Endothelial cell of umbilical vein (primary cell): Measurements from ENCODE around the gene CYCS. TPM values are rescaled to one million over a fixed set of nuclear protein-coding genes. Genes with fewer than 3 reads are reported as not detected.

Experiments used
- BruUV-seq: library from RNA; stranded (reverse); fragments of 400-500 nt; replicated peaks from 2 replicates; lab custom pipeline; 2021; lab: Mats Ljungman, UMichigan
- CTCF ChIA-PET: fragments of 300-600, 350-600 bp; sonication (Branson Sonifier 250); formaldehyde crosslinking; loops from one replicate; lab custom pipeline; 2021; ENCODE audit warnings: antibody characterized with exemption, inconsistent platforms; lab: Charles Lee
- POLR2A ChIA-PET: fragments of 300-600, 350-600 bp; sonication (Branson Sonifier 250); formaldehyde crosslinking; loops from one replicate; lab custom pipeline; 2021; ENCODE audit warnings: antibody characterized with exemption, inconsistent platforms; lab: Charles Lee
- DNase-seq: peaks from one replicate; pipeline ENCODE4 v3.0.0-alpha.2; 2011; ENCODE audit warnings: low read depth, low spot score
- FAIRE-seq: peaks from 2 replicates; lab custom pipeline; 2011; peaks lifted over from hg19 to GRCh38; lab: Jason Lieb, UNC
- H2AFZ ChIP-seq: 2 replicates; pipeline ENCODE4 v1.6.0; 2012; ENCODE audit warnings: low read depth, low read length, control low read depth, inconsistent platforms
- H3K27ac ChIP-seq: 2 replicates; pipeline ENCODE4 v1.5.1; 2011; ENCODE audit warnings: low read depth, mild to moderate bottlenecking, control low read depth, low read length, moderate library complexity; ENCODE audit not compliant: insufficient read depth
- H3K27me3 ChIP-seq, 2 experiments: 2 replicates each; pipeline versions ENCODE4 v1.6.0 to v1.6.1; 2011; ENCODE audit warnings: low read length in 2 of 2, mixed read lengths in 1 of 2; ENCODE audit not compliant: control insufficient read depth in 2 of 2, insufficient read depth in 2 of 2
- H3K36me3 ChIP-seq, 2 experiments: 2 replicates in 1 of 2; 3 replicates in 1 of 2; pipeline ENCODE4 v1.5.1; 2011; ENCODE audit warnings: low read length in 2 of 2, mild to moderate bottlenecking in 1 of 2, moderate library complexity in 1 of 2; ENCODE audit not compliant: control insufficient read depth in 2 of 2, insufficient read depth in 2 of 2; ENCODE audit errors: extremely low read depth in 1 of 2
- H3K4me1 ChIP-seq: 3 replicates; pipeline ENCODE4 v1.5.1; 2011; ENCODE audit warnings: mild to moderate bottlenecking, low read length; ENCODE audit not compliant: control insufficient read depth, insufficient read depth; ENCODE audit errors: extremely low read depth
- H3K4me2 ChIP-seq: 2 replicates; pipeline ENCODE4 v1.6.1; 2011; ENCODE audit warnings: low read length, control low read depth, mixed read lengths; ENCODE audit not compliant: insufficient read depth
- H3K4me3 ChIP-seq, 3 experiments: fragments of 200-600 bp in 1 of 3; sonication (generic), shearing (Covaris generic) in 1 of 3; replicated peaks in 1 of 3; 2 replicates each; pipeline ENCODE4 v1.5.1; 2011 to 2016; ENCODE audit warnings: control low read depth in 3 of 3, low read length in 3 of 3, mild to moderate bottlenecking in 2 of 3, inconsistent platforms in 1 of 3, low read depth in 1 of 3, moderate library complexity in 1 of 3; ENCODE audit not compliant: insufficient read depth in 1 of 3
- H3K79me2 ChIP-seq: 2 replicates; pipeline ENCODE4 v1.6.0; 2012; ENCODE audit warnings: low read length, inconsistent platforms; ENCODE audit not compliant: control insufficient read depth, insufficient read depth
- H3K9ac ChIP-seq: replicated peaks from 2 replicates; pipeline ENCODE3; 2011; ENCODE audit warnings: low read length, control low read depth; ENCODE audit not compliant: insufficient read depth; ENCODE audit errors: extremely low read depth
- H3K9me1 ChIP-seq: replicated peaks from 3 replicates; pipeline ENCODE4 v1.6.0; 2011; ENCODE audit warnings: mild to moderate bottlenecking, low read length; ENCODE audit not compliant: control insufficient read depth, insufficient read depth; ENCODE audit errors: extremely low read depth
- H3K9me3 ChIP-seq: replicated peaks from 2 replicates; pipeline ENCODE4 v1.5.1; 2012; ENCODE audit warnings: low read length, inconsistent platforms; ENCODE audit not compliant: control insufficient read depth, insufficient read depth
- H4K20me1 ChIP-seq: replicated peaks from 2 replicates; pipeline ENCODE3; 2011; ENCODE audit warnings: mild to moderate bottlenecking, low read length; ENCODE audit not compliant: control insufficient read depth, insufficient read depth; ENCODE audit errors: extremely low read depth
- EZH2 ChIP-seq: IDR thresholded peaks from 2 replicates; pipeline ENCODE4 v1.6.1; 2012; ENCODE audit warnings: borderline replicate concordance, low read depth, mild to moderate bottlenecking, moderate library complexity, low read length, inconsistent platforms; ENCODE audit not compliant: severe bottlenecking
- FOS ChIP-seq: IDR thresholded peaks from 2 replicates; pipeline ENCODE4 v1.6.1; 2011; ENCODE audit warnings: mild to moderate bottlenecking, low read length, moderate library complexity, borderline replicate concordance; ENCODE audit not compliant: insufficient read depth
- GATA2 ChIP-seq: IDR thresholded peaks from 2 replicates; pipeline ENCODE4 v1.7.0; 2011; ENCODE audit warnings: low read depth, mild to moderate bottlenecking, moderate library complexity, mixed read lengths, low read length; ENCODE audit not compliant: insufficient read length, insufficient read depth
- JUN ChIP-seq: IDR thresholded peaks from 2 replicates; pipeline ENCODE4 v1.6.1; 2011; ENCODE audit warnings: borderline replicate concordance, low read depth; ENCODE audit not compliant: insufficient read length, insufficient read depth
- MYC ChIP-seq: IDR thresholded peaks from one replicate; pipeline ENCODE4 v1.6.1; 2011; ENCODE audit warnings: mild to moderate bottlenecking, low read depth, low read length
- POLR2A ChIP-seq: IDR thresholded peaks from 2 replicates; pipeline ENCODE4 v1.6.1; 2012; ENCODE audit warnings: low read depth, mild to moderate bottlenecking, control low read depth, low read length
- POLR2AphosphoS5 ChIP-seq: IDR thresholded peaks from 2 replicates; pipeline ENCODE4 v1.6.1; 2012; ENCODE audit warnings: low read depth, mild to moderate bottlenecking, control low read depth, low read length, moderate library complexity; ENCODE audit not compliant: insufficient read depth
- dilution Hi-C: fragments of 300-500 bp; cut with MboI; formaldehyde crosslinking; loops from one replicate; pipeline ENCODE4 v1.15.0; 2019; ENCODE audit warnings: low sequenced_read_pairs; ENCODE audit not compliant: extremely low pct_ligation_motif_present
- intact Hi-C: fragments of 100-400 bp; cut with micrococcal nuclease; formaldehyde crosslinking; loops from one replicate; pipeline ENCODE4 v1.10.0; 2022
- polyA plus RNA-seq, 4 experiments: library from polyadenylated mRNA; depleted of rRNA in 3 of 4; stranded (reverse) in 3 of 4; unstranded in 1 of 4; fragments of >200 nt; gene quantifications; 2 replicates each; pipeline versions ENCODE4 v1.2.1 to v1.2.3, GENCODE V29; 2011 to 2012; ENCODE audit warnings: missing spikeins in 1 of 4
- total RNA-seq: library from RNA; stranded (reverse); gene quantifications from 2 replicates; pipeline ENCODE4 v1.2.3, GENCODE V29; 2021
- TF ChIP-seq, protein P1 (sequence below): IDR thresholded peaks from 2 replicates; pipeline ENCODE4 v1.6.1; 2011; ENCODE audit not compliant: insufficient read depth, insufficient read length
- TF ChIP-seq, protein P2 (sequence below), 2 donors: IDR thresholded peaks; 1 replicate in 1 of 2; 2 replicates in 1 of 2; pipeline ENCODE4 v1.5.1; 2011; ENCODE audit warnings: low read length in 2 of 2, mild to moderate bottlenecking in 2 of 2, moderate library complexity in 2 of 2, control low read depth in 1 of 2, inconsistent platforms in 1 of 2, low read depth in 1 of 2; ENCODE audit not compliant: insufficient read depth in 1 of 2; ENCODE audit errors: extremely low read depth in 1 of 2

The CYCS gene
- total and polyA plus RNA-seq, 2 donors (not counting 3 experiments of a cell fraction or from before 2014, with no cell fraction given), result 21.4 to 134 TPM

DNA sequence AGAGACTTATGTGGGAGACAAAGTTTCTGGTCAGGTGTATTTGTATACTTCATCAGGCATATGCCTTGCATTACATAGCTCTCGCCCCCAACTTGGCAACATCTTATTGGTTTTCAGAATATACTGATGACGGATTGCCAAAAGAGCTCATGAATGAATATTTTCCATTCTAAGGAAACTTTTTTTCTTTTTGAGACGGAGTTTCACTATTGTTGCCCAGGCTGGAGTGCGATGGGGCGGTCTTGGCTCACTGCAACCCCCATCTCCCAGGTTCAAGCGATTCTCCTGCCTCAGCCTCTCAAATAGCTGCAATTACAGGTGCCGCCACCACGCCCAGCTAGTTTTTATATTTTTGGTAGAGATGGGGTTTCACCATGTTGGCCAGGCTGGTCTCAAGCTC lies 6.0 kb downstream of the CYCS start:
- Histone ChIP-seq H3K9me1 (no peaks in the 10 kb centered on the region), H4K20me1 (no peaks in the 10 kb centered on the region), H2AFZ (no peak overlapping the region), H3K27ac (no peak overlapping the region), H3K4me1 (peaks cover 5% of the 10 kb centered on the region), H3K9me3 (no peaks in the 10 kb centered on the region), H3K27me3 (no peaks in the 10 kb centered on the region), H3K4me3 (no peak overlapping the region), H3K79me2 (peaks cover 15% of the 10 kb centered on the region), H3K36me3 (peaks cover 5 to 12% of the 10 kb centered on the region in 2 experiments), H3K4me2 (no peak overlapping the region), H3K9ac (no peak overlapping the region)
- FAIRE-seq (no peak), DNase-seq (no peak)
- ChIA-PET CTCF (interaction anchor here (1.2 kb wide), 1 partner anchor 25 kb away, joined by 3 read pairs; no protein-coding TSS in a partner anchor), POLR2A (no interaction called here)
- BruUV-seq, result no TSS peak
- dilution Hi-C loops, result no loop called here
- intact Hi-C loops, result no loop called here
- TF ChIP-seq, protein P1, sequence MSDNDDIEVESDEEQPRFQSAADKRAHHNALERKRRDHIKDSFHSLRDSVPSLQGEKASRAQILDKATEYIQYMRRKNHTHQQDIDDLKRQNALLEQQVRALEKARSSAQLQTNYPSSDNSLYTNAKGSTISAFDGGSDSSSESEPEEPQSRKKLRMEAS, result no peak
- TF ChIP-seq MYC (no peak), POLR2A (no peak), JUN (no peak), EZH2 (no peak), POLR2AphosphoS5 (no peak), GATA2 (no peak), FOS (no peak)
- TF ChIP-seq, protein P2, sequence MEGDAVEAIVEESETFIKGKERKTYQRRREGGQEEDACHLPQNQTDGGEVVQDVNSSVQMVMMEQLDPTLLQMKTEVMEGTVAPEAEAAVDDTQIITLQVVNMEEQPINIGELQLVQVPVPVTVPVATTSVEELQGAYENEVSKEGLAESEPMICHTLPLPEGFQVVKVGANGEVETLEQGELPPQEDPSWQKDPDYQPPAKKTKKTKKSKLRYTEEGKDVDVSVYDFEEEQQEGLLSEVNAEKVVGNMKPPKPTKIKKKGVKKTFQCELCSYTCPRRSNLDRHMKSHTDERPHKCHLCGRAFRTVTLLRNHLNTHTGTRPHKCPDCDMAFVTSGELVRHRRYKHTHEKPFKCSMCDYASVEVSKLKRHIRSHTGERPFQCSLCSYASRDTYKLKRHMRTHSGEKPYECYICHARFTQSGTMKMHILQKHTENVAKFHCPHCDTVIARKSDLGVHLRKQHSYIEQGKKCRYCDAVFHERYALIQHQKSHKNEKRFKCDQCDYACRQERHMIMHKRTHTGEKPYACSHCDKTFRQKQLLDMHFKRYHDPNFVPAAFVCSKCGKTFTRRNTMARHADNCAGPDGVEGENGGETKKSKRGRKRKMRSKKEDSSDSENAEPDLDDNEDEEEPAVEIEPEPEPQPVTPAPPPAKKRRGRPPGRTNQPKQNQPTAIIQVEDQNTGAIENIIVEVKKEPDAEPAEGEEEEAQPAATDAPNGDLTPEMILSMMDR (IDR thresholded peaks at IDR 0.05; ENCODE audit: extremely low read depth in 1 of 2, insufficient read depth in 1 of 2, low read depth in 1 of 2, low read length in 2 of 2), result no peak
